H9 (cell line): ENCODE data around the gene CRYBA2. TPM values are rescaled to one million over a fixed set of nuclear protein-coding genes. Genes with fewer than 3 reads are reported as not detected.

ENCODE experiments used
- DNase-seq: peaks from one replicate; pipeline ENCODE4 v3.0.0-alpha.2; 2017
- H2AFZ ChIP-seq: one replicate; pipeline ENCODE4 v1.6.1; 2013; ENCODE audit warnings: mild to moderate bottlenecking, low read length, control low read depth, moderate library complexity
- H2AK5ac ChIP-seq: 2 replicates; pipeline ENCODE4 v1.6.1; 2013; ENCODE audit warnings: low read length, control low read depth, mixed read lengths; ENCODE audit not compliant: insufficient read length
- H2BK120ac ChIP-seq: one replicate; pipeline ENCODE4 v1.6.1; 2013; ENCODE audit warnings: low read depth, mild to moderate bottlenecking, low read length, control low read depth, inconsistent platforms; ENCODE audit not compliant: poor library complexity, severe bottlenecking
- H2BK12ac ChIP-seq: 2 replicates; pipeline ENCODE4 v1.6.1; 2013; ENCODE audit warnings: low read length, control low read depth, mixed read lengths, low read depth; ENCODE audit not compliant: insufficient read length
- H2BK15ac ChIP-seq: 2 replicates; pipeline ENCODE4 v1.6.1; 2013; ENCODE audit warnings: low read depth, low read length, control low read depth
- H2BK20ac ChIP-seq: one replicate; pipeline ENCODE4 v1.6.1; 2013; ENCODE audit warnings: low read depth, mild to moderate bottlenecking, low read length, control low read depth, inconsistent platforms; ENCODE audit not compliant: poor library complexity, severe bottlenecking
- H2BK5ac ChIP-seq: 2 replicates; pipeline ENCODE4 v1.6.1; 2013; ENCODE audit warnings: low read length, control low read depth, mixed read lengths; ENCODE audit not compliant: insufficient read length
- H3K14ac ChIP-seq: 2 replicates; pipeline ENCODE4 v1.6.1; 2013; ENCODE audit warnings: low read length, control low read depth; ENCODE audit not compliant: insufficient read depth
- H3K18ac ChIP-seq: 2 replicates; pipeline ENCODE4 v1.6.1; 2013; ENCODE audit warnings: low read depth, mild to moderate bottlenecking, mixed read lengths, low read length, control low read depth; ENCODE audit not compliant: insufficient read length
- H3K23ac ChIP-seq: 2 replicates; pipeline ENCODE4 v1.6.1; 2013; ENCODE audit warnings: low read length, control low read depth, mixed read lengths, low read depth; ENCODE audit not compliant: insufficient read length
- H3K23me2 ChIP-seq: 2 replicates; pipeline ENCODE4 v1.6.1; 2013; ENCODE audit warnings: low read depth, mild to moderate bottlenecking, mixed read lengths, low read length, control low read depth; ENCODE audit not compliant: insufficient read length, poor library complexity, severe bottlenecking
- H3K27ac ChIP-seq: 2 replicates; pipeline ENCODE4 v1.5.1; 2013; ENCODE audit warnings: low read length, control low read depth, mixed read lengths, low read depth; ENCODE audit not compliant: insufficient read length
- H3K27me3 ChIP-seq: 2 replicates; pipeline ENCODE4 v1.6.1; 2013; ENCODE audit warnings: low read length, control low read depth, inconsistent platforms; ENCODE audit not compliant: insufficient read depth
- H3K4ac ChIP-seq: 2 replicates; pipeline ENCODE4 v1.6.1; 2013; ENCODE audit warnings: low read depth, mild to moderate bottlenecking, control low read depth, inconsistent platforms, low read length, moderate library complexity
- H3K4me1 ChIP-seq: 2 replicates; pipeline ENCODE4 v1.6.1; 2013; ENCODE audit warnings: low read length, control low read depth, inconsistent platforms; ENCODE audit not compliant: insufficient read depth
- H3K4me2 ChIP-seq: 2 replicates; pipeline ENCODE4 v1.6.1; 2013; ENCODE audit warnings: low read length, control low read depth, mixed read lengths; ENCODE audit not compliant: insufficient read length, insufficient read depth
- H3K56ac ChIP-seq: 2 replicates; pipeline ENCODE4 v1.6.1; 2013; ENCODE audit warnings: low read depth, mild to moderate bottlenecking, mixed read lengths, low read length, control low read depth; ENCODE audit not compliant: insufficient read length
- H3K79me1 ChIP-seq: 2 replicates; pipeline ENCODE4 v1.6.1; 2013; ENCODE audit warnings: low read depth, mild to moderate bottlenecking, moderate library complexity, low read length, control low read depth, inconsistent platforms; ENCODE audit not compliant: insufficient read depth, poor library complexity, severe bottlenecking
- H3K79me2 ChIP-seq: 2 replicates; pipeline ENCODE4 v1.6.1; 2013; ENCODE audit warnings: low read length, control low read depth, inconsistent platforms; ENCODE audit not compliant: insufficient read depth
- H3K9ac ChIP-seq: 2 replicates; pipeline ENCODE4 v1.6.1; 2013; ENCODE audit warnings: low read length, control low read depth, mixed read lengths; ENCODE audit not compliant: insufficient read length; ENCODE audit errors: extremely low read depth
- H3K9me3 ChIP-seq: one replicate; pipeline ENCODE4 v1.6.1; 2013; ENCODE audit warnings: low read depth, low read length, inconsistent platforms; ENCODE audit not compliant: control insufficient read depth
- H3T11ph ChIP-seq: one replicate; pipeline ENCODE4 v1.6.1; 2013; ENCODE audit warnings: mild to moderate bottlenecking, low read length, control low read depth, inconsistent platforms
- H4K20me1 ChIP-seq: one replicate; pipeline ENCODE4 v1.6.1; 2013; ENCODE audit not compliant: control insufficient read depth, insufficient read length, insufficient read depth
- H4K5ac ChIP-seq: 2 replicates; pipeline ENCODE4 v1.6.1; 2013; ENCODE audit warnings: low read depth, mild to moderate bottlenecking, mixed read lengths, low read length, control low read depth; ENCODE audit not compliant: insufficient read length
- H4K8ac ChIP-seq: replicated peaks from 2 replicates; pipeline ENCODE4 v1.6.1; 2013; ENCODE audit warnings: low read length, control low read depth, mixed read lengths, low read depth; ENCODE audit not compliant: insufficient read length
- H4K91ac ChIP-seq: 2 replicates; pipeline ENCODE4 v1.6.1; 2013; ENCODE audit warnings: low read depth, mild to moderate bottlenecking, moderate library complexity, mixed read lengths, low read length, control low read depth; ENCODE audit not compliant: insufficient read length
- H3K27ac Mint-ChIP-seq, 3 experiments: 2 replicates in 2 of 3; 3 replicates in 1 of 3; pipeline ENCODE4 v1.8.0; 2020 to 2021; ENCODE audit warnings: mixed read lengths in 3 of 3, mild to moderate bottlenecking in 1 of 3, moderate library complexity in 1 of 3
- H3K27me3 Mint-ChIP-seq: 2 replicates; pipeline ENCODE4 v1.8.0; 2021; ENCODE audit warnings: low read depth, mild to moderate bottlenecking, moderate library complexity, mixed read lengths
- H3K36me3 Mint-ChIP-seq, 3 experiments: 2 replicates in 2 of 3; 3 replicates in 1 of 3; pipeline ENCODE4 v1.8.0; 2020 to 2021; ENCODE audit warnings: low read depth in 3 of 3, mixed read lengths in 3 of 3; ENCODE audit not compliant: insufficient read depth in 1 of 3
- H3K4me1 Mint-ChIP-seq, 2 experiments: 2 replicates each; pipeline ENCODE4 v1.8.0; 2020; ENCODE audit warnings: mixed read lengths in 2 of 2
- H3K4me3 Mint-ChIP-seq, 2 experiments: 2 replicates in 1 of 2; 3 replicates in 1 of 2; pipeline ENCODE4 v1.8.0; 2020 to 2021; ENCODE audit warnings: mild to moderate bottlenecking in 2 of 2, mixed read lengths in 2 of 2, moderate library complexity in 1 of 2
- H3K9me3 Mint-ChIP-seq, 2 experiments: 2 replicates in 1 of 2; 3 replicates in 1 of 2; pipeline ENCODE4 v1.8.0; 2020; ENCODE audit warnings: mild to moderate bottlenecking in 2 of 2, mixed read lengths in 2 of 2, moderate library complexity in 1 of 2
- CTCF ChIP-seq: fragments of 200-600 bp; sonication (generic); conservative IDR thresholded peaks from 3 replicates; pipeline ENCODE4 v1.8.0; 2021; ENCODE audit warnings: antibody characterized with exemption, mild to moderate bottlenecking
- WGBS: extraction: QIAGEN DNeasy Blood & Tissue Kit; methylation state at CpG from one replicate; pipeline ENCODE4 v1.1.7; 2013; ENCODE audit warnings: missing lambda C conversion rate, low lambda C conversion rate, mixed read lengths; ENCODE audit not compliant: insufficient read length; ENCODE audit errors: extremely low coverage; 5-methylcytosine and 5-hydroxymethylcytosine counted together
- total RNA-seq: library from RNA; stranded (reverse); gene quantifications from 2 replicates; pipeline ENCODE4 v1.2.1, GENCODE V29; 2021

CRYBA2 gene
- total RNA-seq, 1 experiment from 2014 or later, result not detected

GRCh38 chr2:219042157-219042556 is 48.9 kb upstream of the CRYBA2 start:
- H2BK5ac ChIP-seq, result no peak overlapping the region
- no peak for DNase-seq
- no peak overlapping the region for H3K4me2 ChIP-seq
- no peak overlapping the region for H3K9ac ChIP-seq
- H3K79me1 ChIP-seq, result no peaks in the 10 kb centered on the region
- no peak overlapping the region for H2BK20ac ChIP-seq
- H3K79me2 ChIP-seq, result no peaks in the 10 kb centered on the region
- H3K27me3 Mint-ChIP-seq, result peaks cover 66% of the 10 kb centered on the region
- TF ChIP-seq CTCF, result no peak
- H4K8ac ChIP-seq, result no peak overlapping the region
- no peak overlapping the region for H3K18ac ChIP-seq
- H3K36me3 Mint-ChIP-seq, result no peaks in the 10 kb centered on the region
- no peak overlapping the region for H2BK15ac ChIP-seq
- H3K27ac ChIP-seq, result no peak overlapping the region
- no peaks in the 10 kb centered on the region; the same call in 1 of the 2 replicates for H3K27me3 ChIP-seq
- H3K4me3 Mint-ChIP-seq, result no peak overlapping the region
- no peak overlapping the region for H3K4ac ChIP-seq
- no peak overlapping the region for H3K14ac ChIP-seq
- H3K9me3 ChIP-seq, result no peaks in the 10 kb centered on the region
- no peak overlapping the region for H4K5ac ChIP-seq
- no peak overlapping the region for H3K27ac Mint-ChIP-seq
- no peak overlapping the region for H2AK5ac ChIP-seq
- WGBS, result no CpG with 5 or more reads among the region's 4 CpGs
- H4K91ac ChIP-seq, result no peak overlapping the region
- H3K23me2 ChIP-seq, result peaks cover 6% of the 10 kb centered on the region
- H2BK120ac ChIP-seq, result no peak overlapping the region
- H3K4me1 ChIP-seq, result peaks cover 3% of the 10 kb centered on the region; the same call in 1 of the 2 replicates
- H3K56ac ChIP-seq, result no peak overlapping the region
- no peaks in the 10 kb centered on the region for H3K9me3 Mint-ChIP-seq
- no peaks in the 10 kb centered on the region for H4K20me1 ChIP-seq
- H3T11ph ChIP-seq, result no peak overlapping the region
- H2BK12ac ChIP-seq, result no peak overlapping the region
- H3K4me1 Mint-ChIP-seq, result peaks cover 8 to 13% of the 10 kb centered on the region in 2 experiments
- H2AFZ ChIP-seq, result no peak overlapping the region
- H3K23ac ChIP-seq, result no peak overlapping the region
